DOHH2 (cell line): Measurements from ENCODE around the gene SIK3.

ENCODE experiments used
- H3F3A ChIP-seq: fragments of 200-600 bp; sonication (generic), shearing (Covaris generic); 2 replicates; pipeline ENCODE4 v1.6.0; 2016; ENCODE audit warnings: antibody characterized with exemption, mild to moderate bottlenecking; ENCODE audit not compliant: control insufficient read depth, insufficient read depth
- H3K27ac ChIP-seq: fragments of 200-600 bp; sonication (generic); 2 replicates; pipeline ENCODE4 v1.5.1; 2014; ENCODE audit warnings: low read depth, mild to moderate bottlenecking, low read length, moderate library complexity
- H3K27me3 ChIP-seq: fragments of 200-600 bp; sonication (generic); 2 replicates; pipeline ENCODE4 v1.6.1; 2014; ENCODE audit warnings: mild to moderate bottlenecking, low read length, mixed read lengths; ENCODE audit not compliant: control insufficient read depth
- H3K36me3 ChIP-seq: fragments of 200-600 bp; sonication (generic); 2 replicates; pipeline ENCODE4 v1.6.1; 2014; ENCODE audit warnings: mild to moderate bottlenecking, low read length, moderate library complexity, mixed read lengths; ENCODE audit not compliant: control insufficient read depth
- H3K4me1 ChIP-seq: fragments of 200-600 bp; sonication (generic); 2 replicates; pipeline ENCODE4 v1.6.1; 2014; ENCODE audit warnings: mild to moderate bottlenecking, low read length, mixed read lengths; ENCODE audit not compliant: control insufficient read depth
- H3K4me2 ChIP-seq: fragments of 200-600 bp; sonication (generic); 2 replicates; pipeline ENCODE4 v1.6.0; 2014; ENCODE audit warnings: mild to moderate bottlenecking, low read length, moderate library complexity
- H3K4me3 ChIP-seq: fragments of 200-600 bp; sonication (generic); 2 replicates; pipeline ENCODE4 v1.5.1; 2014; ENCODE audit warnings: mild to moderate bottlenecking, low read length, mixed read lengths
- H3K79me2 ChIP-seq: fragments of 200-600 bp; sonication (generic); 2 replicates; pipeline ENCODE4 v1.6.1; 2014; ENCODE audit warnings: mild to moderate bottlenecking, low read length, mixed read lengths; ENCODE audit not compliant: control insufficient read depth
- H3K9me2 ChIP-seq: fragments of 200-600 bp; sonication (generic); replicated peaks from 2 replicates; pipeline ENCODE4 v1.6.1; 2014; ENCODE audit warnings: mild to moderate bottlenecking, low read length, mixed read lengths; ENCODE audit not compliant: control insufficient read depth
- H3K9me3 ChIP-seq: fragments of 200-600 bp; sonication (generic); 2 replicates; pipeline ENCODE4 v1.6.1; 2014; ENCODE audit warnings: antibody characterized with exemption, low read length, mixed read lengths; ENCODE audit not compliant: control insufficient read depth, insufficient read depth
- H4K20me1 ChIP-seq: fragments of 200-600 bp; sonication (generic); 2 replicates; pipeline ENCODE4 v1.6.0; 2014; ENCODE audit warnings: low read depth, mild to moderate bottlenecking, antibody characterized with exemption, low read length, moderate library complexity; ENCODE audit not compliant: control insufficient read depth, insufficient read depth
- CTCF ChIP-seq: fragments of 200-600 bp; sonication (generic); IDR thresholded peaks from one replicate; pipeline ENCODE4 v1.5.1; 2014; ENCODE audit warnings: antibody characterized with exemption, mild to moderate bottlenecking, low read depth, low read length; ENCODE audit not compliant: poor library complexity, severe bottlenecking
- EZH2phosphoT487 ChIP-seq: fragments of 200-600 bp; sonication (generic); IDR thresholded peaks from 2 replicates; pipeline ENCODE4 v1.6.1; 2017; ENCODE audit warnings: borderline replicate concordance, mild to moderate bottlenecking, antibody characterized with exemption, low read length, moderate library complexity, mixed read lengths

Gene SIK3

GRCh38 chr11:117016747-117017146 is 81.5 kb downstream of the SIK3 start:
- Histone ChIP-seq H3F3A (no peaks in the 10 kb centered on the region), H3K27ac (no peak overlapping the region), H4K20me1 (peaks cover 6% of the 10 kb centered on the region; the same call in 1 of the 2 replicates), H3K4me1 (peaks cover 11% of the 10 kb centered on the region), H3K9me3 (no peaks in the 10 kb centered on the region; the same call in 1 of the 2 replicates), H3K9me2 (no peaks in the 10 kb centered on the region), H3K79me2 (peaks cover 47% of the 10 kb centered on the region), H3K36me3 (no peaks in the 10 kb centered on the region), H3K4me2 (no peak overlapping the region), H3K4me3 (no peak overlapping the region), H3K27me3 (no peaks in the 10 kb centered on the region)
- TF ChIP-seq CTCF (no peak), EZH2phosphoT487 (no peak)

GRCh38 chr11:117016246-117016645 is 82.0 kb downstream of the SIK3 start:
- no peaks in the 10 kb centered on the region for H3K9me2 ChIP-seq
- peaks cover 43% of the 10 kb centered on the region for H3K79me2 ChIP-seq
- H3K27me3 ChIP-seq, result no peaks in the 10 kb centered on the region
- H3K36me3 ChIP-seq, result no peaks in the 10 kb centered on the region
- no peaks in the 10 kb centered on the region; the same call in 1 of the 2 replicates for H3K9me3 ChIP-seq
- H3K27ac ChIP-seq, result no peak overlapping the region
- peaks cover 11% of the 10 kb centered on the region for H3K4me1 ChIP-seq
- TF ChIP-seq EZH2phosphoT487, result no peak
- no peak for TF ChIP-seq CTCF
- H3F3A ChIP-seq, result no peaks in the 10 kb centered on the region
- H4K20me1 ChIP-seq, result peaks cover 6% of the 10 kb centered on the region; the same call in 1 of the 2 replicates
- no peak overlapping the region for H3K4me2 ChIP-seq
- H3K4me3 ChIP-seq, result no peak overlapping the region

DNA sequence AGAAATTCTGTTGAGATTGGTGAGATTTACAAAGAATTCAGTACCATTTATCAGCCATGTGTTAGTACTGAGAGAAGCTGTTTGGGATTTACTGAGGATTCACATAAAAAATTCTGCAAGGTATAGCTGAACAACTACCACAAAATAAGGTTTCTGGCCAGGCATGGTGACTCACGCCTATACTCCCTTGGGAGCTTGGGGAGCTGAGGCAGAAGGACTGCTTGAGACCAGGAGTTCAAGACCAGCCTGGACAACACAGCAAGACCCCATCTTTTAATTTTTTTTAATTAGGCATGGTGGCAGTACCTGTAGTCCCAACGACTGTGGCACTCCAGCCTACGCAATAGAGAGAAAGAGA is 86.7 kb downstream of the SIK3 start:
- H3K36me3 ChIP-seq, result no peaks in the 10 kb centered on the region
- peaks cover 2% of the 10 kb centered on the region; the same call in 1 of the 2 replicates for H4K20me1 ChIP-seq
- H3K27ac ChIP-seq, result no peak overlapping the region
- no peaks in the 10 kb centered on the region for H3K27me3 ChIP-seq
- H3F3A ChIP-seq, result no peaks in the 10 kb centered on the region
- H3K4me3 ChIP-seq, result no peak overlapping the region
- no peak overlapping the region for H3K4me2 ChIP-seq
- no peaks in the 10 kb centered on the region for H3K9me3 ChIP-seq
- TF ChIP-seq CTCF (no peak), EZH2phosphoT487 (no peak)
- H3K4me1 ChIP-seq, result no peaks in the 10 kb centered on the region
- no peaks in the 10 kb centered on the region for H3K9me2 ChIP-seq
- peaks cover 23% of the 10 kb centered on the region for H3K79me2 ChIP-seq
